ENCODE data around the gene CNTNAP5. TPM values are rescaled to one million over a fixed set of nuclear protein-coding genes. Genes with fewer than 3 reads are reported as not detected.

CNTNAP5 gene
- polyA plus RNA-seq, 1 donor, result 0.06 TPM

GRCh38 chr2:124832521-124832920, 807.4 kb downstream of the CNTNAP5 start:
- DNase-seq, result no peak

GRCh38 chr2:124834331-124834730, 809.2 kb downstream of the CNTNAP5 start:
- DNase-seq, result no peak

- DNase-seq, result no peak
Observed at GRCh38 chr2:124835331-124835730, 810.2 kb downstream of the CNTNAP5 start.

- DNase-seq, result no peak
Observed at GRCh38 chr2:124836416-124836815, 811.3 kb downstream of the CNTNAP5 start.

GRCh38 chr2:124837496-124837895, 812.4 kb downstream of the CNTNAP5 start:
- no peak for DNase-seq

- no peak for DNase-seq
Observed at GRCh38 chr2:124838406-124838805, 813.3 kb downstream of the CNTNAP5 start.

- DNase-seq, result no peak
Observed at GRCh38 chr2:124867247-124867646, 842.2 kb downstream of the CNTNAP5 start.

- no peak for DNase-seq
Observed at GRCh38 chr2:124874219-124874618, 849.1 kb downstream of the CNTNAP5 start.

GRCh38 chr2:124874676-124875075, 849.6 kb downstream of the CNTNAP5 start:
- DNase-seq, result no peak

- no peak for DNase-seq
Observed at GRCh38 chr2:124875627-124876244, 850.6 kb downstream of the CNTNAP5 start.

- DNase-seq, result no peak
Observed at GRCh38 chr2:124877141-124877577, 852.1 kb downstream of the CNTNAP5 start.

GRCh38 chr2:124879640-124880039, 854.6 kb downstream of the CNTNAP5 start:
- no peak for DNase-seq

GRCh38 chr2:124880995-124881394, 855.9 kb downstream of the CNTNAP5 start:
- no peak for DNase-seq

- no peak for DNase-seq
Observed at GRCh38 chr2:124882423-124882822, 857.3 kb downstream of the CNTNAP5 start.

- no peak for DNase-seq
Observed at GRCh38 chr2:124883595-124883994, 858.5 kb downstream of the CNTNAP5 start.

GRCh38 chr2:124884315-124884714, 859.2 kb downstream of the CNTNAP5 start:
- no peak for DNase-seq

- DNase-seq, result no peak
Observed at GRCh38 chr2:124886216-124886615, 861.1 kb downstream of the CNTNAP5 start.

- no peak for DNase-seq
Observed at GRCh38 chr2:124887466-124887865, 862.4 kb downstream of the CNTNAP5 start.

- DNase-seq, result no peak
Observed at GRCh38 chr2:124888431-124888830, 863.3 kb downstream of the CNTNAP5 start.

GRCh38 chr2:124894199-124894598, 869.1 kb downstream of the CNTNAP5 start:
- no peak for DNase-seq

- no peak for DNase-seq
Observed at GRCh38 chr2:124898827-124899226, 873.7 kb downstream of the CNTNAP5 start.

- no peak for DNase-seq
Observed at GRCh38 chr2:124908411-124908810, 883.3 kb downstream of the CNTNAP5 start.

- DNase-seq, result no peak
Observed at GRCh38 chr2:124911560-124911959, 886.5 kb downstream of the CNTNAP5 start.

GRCh38 chr2:124913868-124914267, 888.8 kb downstream of the CNTNAP5 start:
- no peak for DNase-seq

- DNase-seq, result no peak
Observed at GRCh38 chr2:124915567-124915966, 890.5 kb downstream of the CNTNAP5 start.

Measured in hindlimb muscle (tissue), 1 donor.